ENCODE measurements around the gene SLC22A2.
"Not testable (repeated sequence)": the region's sequence is repeated elsewhere in the genome, so short reads cannot be mapped to it uniquely, and the experiment has no call there.

Gene SLC22A2

DNA sequence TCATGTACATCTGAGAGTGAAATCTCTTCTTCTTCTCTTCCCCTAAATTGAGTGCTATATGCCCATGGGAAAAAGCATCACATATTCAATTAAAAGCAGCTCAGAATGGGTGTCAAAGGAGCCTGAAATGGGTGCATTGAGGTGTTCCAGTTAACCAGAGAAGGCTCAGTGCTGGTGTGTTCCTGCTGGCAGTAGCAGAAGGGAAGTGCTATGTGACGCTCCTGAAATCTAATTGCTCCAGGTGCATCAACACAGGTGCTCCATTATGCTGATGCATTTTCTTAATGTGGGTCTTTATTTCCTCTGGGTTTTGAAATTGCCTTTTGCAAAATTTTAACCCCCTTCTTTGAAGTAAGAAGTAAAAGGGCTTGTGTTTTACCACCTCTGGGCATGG is 17.9 kb downstream of the SLC22A2 start:
- no peak for DNase-seq

GRCh38 chr6:160239929-160240690 is 18.5 kb downstream of the SLC22A2 start:
- no peak for DNase-seq

DNA sequence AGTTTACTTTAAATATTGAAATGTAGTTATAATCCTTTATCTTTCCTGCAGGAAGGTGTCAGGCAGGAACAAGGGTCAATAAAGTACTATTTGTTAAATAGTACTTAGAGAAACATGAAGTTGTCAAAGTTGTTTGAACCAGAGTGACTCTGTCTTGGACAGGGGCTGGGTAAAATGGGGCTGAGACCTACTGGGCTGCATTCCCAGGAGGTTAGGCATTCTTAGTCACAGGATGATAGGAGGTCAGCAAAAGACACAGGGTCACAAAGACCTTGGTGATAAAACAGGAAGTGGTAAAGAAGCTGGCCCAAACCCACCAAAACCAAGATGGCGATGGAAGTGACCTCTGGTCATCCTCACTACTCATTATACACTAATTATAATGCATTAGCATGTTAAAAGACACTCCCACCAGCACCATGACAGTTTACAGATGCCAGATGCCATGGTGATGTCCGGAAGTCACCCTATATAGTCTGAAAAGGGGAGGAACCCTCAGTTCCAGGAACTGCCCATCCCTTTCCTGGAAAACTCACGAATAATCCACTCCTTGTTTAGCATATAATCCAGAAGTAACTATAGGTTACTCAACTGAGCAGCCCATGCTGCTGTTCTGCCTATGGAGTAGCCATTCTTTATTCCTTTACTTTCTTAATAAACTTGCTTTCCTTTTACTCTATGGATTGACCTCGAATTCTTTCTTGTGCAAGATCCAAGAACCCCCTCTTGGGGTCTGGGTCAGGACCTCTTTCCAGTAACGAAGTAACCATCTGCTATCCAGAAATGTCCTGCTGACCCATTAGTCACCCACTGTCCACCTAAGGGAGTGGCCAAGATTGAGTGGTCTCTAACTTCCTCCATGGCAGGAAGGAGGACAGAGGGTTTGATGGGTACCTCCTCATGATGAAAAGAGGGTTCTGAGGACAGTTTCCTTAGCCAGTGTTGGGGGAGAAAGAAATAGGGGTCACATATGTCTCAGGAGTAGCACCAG is 19.6 kb downstream of the SLC22A2 start:
- no peak for DNase-seq

DNA sequence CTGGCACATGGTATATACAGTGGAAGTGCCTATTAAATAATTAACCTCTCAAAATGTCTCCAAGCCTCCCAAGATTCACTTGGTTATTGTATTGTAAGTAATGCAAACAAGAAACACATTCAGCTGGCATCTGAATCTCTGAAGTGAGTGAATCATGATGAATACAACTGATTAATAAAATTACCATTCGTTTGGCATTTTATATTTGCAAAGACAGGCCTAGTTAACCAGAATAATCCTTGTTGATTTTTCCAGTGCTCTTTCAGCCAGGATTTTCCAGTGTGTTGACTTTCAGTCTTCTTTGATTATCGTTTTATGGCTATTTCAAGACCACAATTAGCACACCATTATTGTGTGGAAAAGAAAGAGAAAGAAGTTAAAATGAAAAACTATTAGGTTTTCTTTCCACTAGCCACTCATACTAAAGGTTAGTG is 20.3 kb downstream of the SLC22A2 start:
- DNase-seq: no peak

GRCh38 chr6:160237597-160238275 is 20.9 kb downstream of the SLC22A2 start:
- DNase-seq: not testable (repeated sequence)

GRCh38 chr6:160236235-160236872 is 22.3 kb downstream of the SLC22A2 start:
- not testable (repeated sequence) for DNase-seq

DNA sequence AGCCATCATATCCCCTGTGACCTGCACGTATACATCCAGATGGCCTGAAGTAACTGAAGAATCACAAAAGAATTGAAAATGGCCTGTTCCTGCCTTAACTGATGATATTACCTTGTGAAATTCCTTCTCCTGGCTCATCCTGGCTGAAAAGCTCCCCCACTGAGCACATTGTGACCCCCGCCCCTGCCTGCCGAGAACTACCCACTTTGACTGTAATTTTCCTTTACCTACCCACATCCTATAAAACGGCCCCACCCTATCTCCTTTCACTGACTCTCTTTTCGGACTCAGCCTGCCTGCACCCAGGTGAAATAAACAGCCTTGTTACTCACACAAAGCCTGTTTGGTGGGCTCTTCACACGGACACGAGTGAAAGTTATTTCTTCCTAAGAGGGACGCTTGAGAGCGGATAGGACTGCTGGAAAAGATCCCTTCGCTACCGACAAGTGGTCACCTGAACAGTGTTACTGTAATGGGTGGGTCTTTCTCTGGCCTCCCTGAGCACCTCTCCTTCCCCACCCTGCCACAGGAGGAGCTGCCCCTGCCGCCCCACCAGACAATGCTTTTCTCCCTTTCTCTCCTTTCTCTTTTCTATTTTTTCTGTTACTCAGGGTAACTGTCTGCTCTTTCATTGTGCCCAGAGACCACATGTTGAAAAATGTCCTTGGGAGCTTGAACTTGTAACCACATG is 24.5 kb downstream of the SLC22A2 start:
- not testable (repeated sequence) for DNase-seq

DNA sequence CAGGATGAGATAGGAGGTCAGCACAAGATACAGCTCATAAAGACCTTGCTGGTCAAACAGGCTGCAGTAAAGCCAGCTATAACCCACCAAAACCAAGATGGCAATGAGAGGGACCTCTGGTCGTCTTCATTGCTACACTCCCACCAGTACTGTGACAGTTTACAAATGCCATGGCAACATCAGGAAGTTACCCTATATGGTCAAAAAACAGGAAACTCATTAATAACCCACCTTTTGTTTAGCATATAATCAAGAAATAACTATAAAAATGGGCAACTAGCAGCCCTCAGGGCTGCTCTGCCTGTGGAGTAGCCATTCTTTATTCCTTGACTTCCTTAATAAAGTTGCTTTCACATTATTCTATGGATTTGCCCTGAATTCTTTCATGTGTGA is 30.9 kb downstream of the SLC22A2 start:
- DNase-seq: no peak

- DNase-seq: no peak
These were observed 31.4 kb downstream of the SLC22A2 start for GRCh38 chr6:160227038-160227768.

DNA sequence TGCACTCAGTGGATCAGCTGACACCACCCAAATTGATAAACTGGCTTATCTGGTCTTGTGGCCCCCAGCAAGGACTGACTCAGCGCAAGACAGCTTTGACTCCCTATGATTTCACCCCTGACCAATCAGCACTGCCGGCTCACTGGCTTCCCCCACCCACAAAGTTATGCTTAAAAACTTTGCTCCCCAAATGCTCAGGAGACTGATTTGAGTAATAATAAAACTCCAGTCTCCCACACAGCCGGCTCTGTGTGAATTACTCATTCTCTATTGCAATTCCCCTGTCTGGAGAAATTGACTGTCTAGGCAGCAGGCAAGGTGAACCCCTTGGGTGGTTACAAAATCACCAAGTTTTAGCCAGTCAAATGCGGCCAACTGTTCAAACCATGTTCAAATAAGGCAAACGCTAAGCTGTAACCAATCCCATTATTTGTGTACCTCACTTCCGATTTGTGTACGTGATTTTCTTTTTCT is 32.5 kb downstream of the SLC22A2 start:
- no peak for DNase-seq

GRCh38 chr6:160224639-160225237 is 33.9 kb downstream of the SLC22A2 start:
- DNase-seq: no peak

GRCh38 chr6:160222491-160222890 is 36.1 kb downstream of the SLC22A2 start:
- no peak for DNase-seq

DNA sequence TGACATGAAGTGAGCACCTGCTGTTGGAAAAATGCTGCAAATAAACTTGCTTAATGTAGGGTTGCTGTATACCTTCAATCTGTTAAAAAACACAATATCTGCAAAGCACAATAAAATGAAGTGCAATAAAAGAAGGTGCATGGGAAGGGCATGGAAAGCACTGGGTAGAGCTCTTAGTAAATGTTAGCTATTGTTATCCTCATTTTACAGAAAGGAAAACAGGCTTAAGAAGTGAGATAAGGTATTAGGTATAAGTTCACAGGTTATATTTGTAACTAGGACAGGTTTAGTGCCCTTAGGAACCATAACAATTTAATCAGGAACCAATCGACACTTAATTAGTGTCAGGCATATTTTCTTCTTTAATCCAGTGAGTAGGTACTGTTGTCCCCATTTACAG is 36.7 kb downstream of the SLC22A2 start:
- DNase-seq: no peak

DNA sequence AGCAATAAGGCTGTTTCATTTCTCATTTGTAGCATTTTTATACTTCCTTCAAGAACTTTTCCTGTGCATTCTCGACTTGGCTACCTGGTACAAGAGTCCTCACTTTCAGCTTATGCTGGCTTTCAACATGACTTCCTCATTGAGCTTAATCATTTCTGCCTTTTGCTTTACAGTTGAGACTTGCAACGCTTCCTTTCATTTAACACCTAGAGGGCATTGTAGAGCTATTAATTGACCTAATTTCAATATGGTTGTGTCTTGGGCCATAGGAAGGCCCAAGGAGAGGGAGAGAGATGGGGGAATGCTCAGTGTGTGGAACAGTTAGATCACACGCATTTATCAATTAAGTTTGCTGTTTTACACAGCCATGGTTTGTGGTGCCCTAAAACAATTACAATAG is 37.2 kb downstream of the SLC22A2 start:
- DNase-seq: no peak

- DNase-seq: no peak
These were observed 39.8 kb downstream of the SLC22A2 start for GRCh38 chr6:160218810-160219209.

DNA sequence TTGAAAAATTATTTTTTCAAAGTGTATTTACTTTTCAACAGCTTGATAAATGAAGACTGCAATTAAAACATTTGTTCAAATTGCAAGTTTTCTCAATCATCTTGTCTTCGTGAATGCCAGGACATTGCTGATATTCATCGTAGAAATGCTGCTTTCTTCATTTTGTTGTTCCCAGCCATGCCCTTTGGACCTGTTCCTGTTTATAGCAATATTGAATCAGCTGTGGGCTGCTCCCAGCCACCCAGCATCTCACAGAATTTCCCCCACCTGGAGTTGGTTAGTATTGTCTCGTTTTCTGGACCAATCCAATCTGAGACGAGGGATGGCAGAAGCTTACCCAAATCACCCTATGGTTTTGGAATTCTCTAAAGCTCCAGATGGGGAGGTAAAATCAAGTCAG is 40.8 kb downstream of the SLC22A2 start:
- DNase-seq: no peak

DNA sequence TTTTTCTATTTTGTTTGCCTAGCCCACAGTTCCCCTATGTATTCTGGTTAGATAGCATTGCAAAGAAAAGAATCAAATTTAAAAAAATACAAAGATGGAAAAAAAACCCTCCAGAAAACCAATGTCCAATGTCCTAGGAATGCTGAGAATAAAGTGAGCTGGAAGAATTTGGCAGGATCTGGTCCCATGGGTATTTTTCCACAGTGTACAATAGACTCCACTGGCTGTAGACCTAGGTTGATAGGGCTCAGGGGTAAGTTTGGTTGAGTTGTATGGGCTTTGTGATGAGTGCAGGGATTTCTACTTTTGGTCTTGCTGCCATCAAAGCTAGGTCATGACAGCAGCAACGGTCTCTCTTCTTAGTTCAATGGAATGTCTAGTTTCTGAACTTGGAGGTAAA is 41.5 kb downstream of the SLC22A2 start:
- DNase-seq: no peak

- DNase-seq: no peak
These were observed 43.4 kb downstream of the SLC22A2 start for GRCh38 chr6:160215232-160215631.

- DNase-seq: no peak
These were observed 51.0 kb downstream of the SLC22A2 start for GRCh38 chr6:160207618-160208017.

- DNase-seq: no peak
These were observed 53.9 kb downstream of the SLC22A2 start for GRCh38 chr6:160204710-160205109.

DNA sequence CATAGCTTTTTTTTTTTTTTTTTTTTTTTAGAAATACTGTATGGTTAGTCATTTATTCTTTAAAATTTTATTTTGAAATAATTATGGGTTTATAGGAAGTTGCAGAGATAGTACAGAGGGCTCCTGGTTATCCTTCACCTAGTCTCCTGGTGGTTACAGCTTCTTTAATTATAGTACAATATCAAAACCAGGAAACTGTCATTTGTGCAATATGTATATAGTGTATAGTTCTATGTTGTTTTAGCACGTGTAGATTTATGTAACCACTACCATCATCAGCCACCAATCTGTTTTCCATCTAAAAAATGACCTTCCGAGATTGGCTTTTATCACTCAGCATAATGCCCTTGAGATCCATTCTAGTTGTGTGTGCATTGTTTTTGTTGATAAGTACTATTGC is 54.7 kb downstream of the SLC22A2 start:
- no peak for DNase-seq

Measured in SIG-M5 (cell line).